GM12878 (cell line): ENCODE data around the gene OPN1SW. TPM values are rescaled to one million over a fixed set of nuclear protein-coding genes. Genes with fewer than 3 reads are reported as not detected.

ENCODE experiments used
- ATAC-seq: fragments of 200-7000 bp; cut with Tn5 transposase; 3 replicates; pipeline ENCODE4 v1.9.1; 2020; ENCODE audit warnings: mild to moderate bottlenecking, moderate library complexity
- BruUV-seq: library from RNA; stranded (reverse); fragments of 400-500 nt; replicated peaks from 2 replicates; lab custom pipeline; 2021; lab: Mats Ljungman, UMichigan
- CTCF ChIA-PET: fragments of 300-600 bp; sonication (Branson Sonifier 250); formaldehyde crosslinking; extraction: SDS; loops from one replicate; lab custom pipeline; 2021; ENCODE audit warnings: inconsistent platforms; lab: Yijun Ruan, JAX
- POLR2A ChIA-PET: fragments of 350-600 bp; formaldehyde crosslinking; extraction: SDS; loops from one replicate; lab custom pipeline; 2021; ENCODE audit warnings: inconsistent platforms; lab: Charles Lee
- RAD21 ChIA-PET: fragments of 300-600 bp; sonication (Branson Sonifier 250); formaldehyde crosslinking; loops from one replicate; lab custom pipeline; 2023; ENCODE audit warnings: antibody characterized with exemption; ENCODE audit not compliant: unreplicated experiment; lab: Charles Lee
- SMC1A ChIA-PET: fragments of 300-600 bp; sonication (Branson Sonifier 250); formaldehyde crosslinking; loops from one replicate; lab custom pipeline; 2023; ENCODE audit not compliant: unreplicated experiment, uncharacterized antibody; lab: Charles Lee
- DNase-seq: peaks from one replicate; pipeline ENCODE4 v3.0.0-alpha.2; 2011; ENCODE audit warnings: low read depth, low spot score
- FAIRE-seq: peaks from 3 replicates; lab custom pipeline; 2011; peaks lifted over from hg19 to GRCh38; lab: Jason Lieb, UNC
- H2AFZ ChIP-seq: 2 replicates; pipeline ENCODE4 v1.6.0; 2011; ENCODE audit warnings: low read depth, low read length, control low read depth; ENCODE audit not compliant: control insufficient read depth
- H3K27ac ChIP-seq: 2 replicates; pipeline ENCODE4 v1.5.1; 2011; ENCODE audit warnings: control low read depth; ENCODE audit not compliant: control insufficient read depth, insufficient read depth
- H3K27me3 ChIP-seq, 2 experiments: replicated peaks in 1 of 2; 2 replicates each; pipeline versions ENCODE4 v1.6.0 to v1.6.1; 2011; ENCODE audit warnings: low read length in 1 of 2; ENCODE audit not compliant: control insufficient read depth in 2 of 2, insufficient read depth in 2 of 2
- H3K36me3 ChIP-seq, 2 experiments: 2 replicates each; pipeline ENCODE4 v1.5.1; 2011; ENCODE audit warnings: low read length in 1 of 2; ENCODE audit not compliant: control insufficient read depth in 2 of 2, insufficient read depth in 2 of 2
- H3K4me1 ChIP-seq: 2 replicates; pipeline ENCODE4 v1.6.1; 2011; ENCODE audit warnings: mild to moderate bottlenecking, low read length, moderate library complexity, mixed read lengths; ENCODE audit not compliant: control insufficient read depth, insufficient read depth
- H3K4me2 ChIP-seq: 2 replicates; pipeline ENCODE4 v1.6.0; 2011; ENCODE audit warnings: control low read depth; ENCODE audit not compliant: control insufficient read depth, insufficient read depth
- H3K4me3 ChIP-seq: fragments of 200-600 bp; sonication (generic); 2 replicates; pipeline ENCODE4 v1.5.1; 2016
- H3K79me2 ChIP-seq: 2 replicates; pipeline ENCODE4 v1.6.0; 2011; ENCODE audit warnings: low read length; ENCODE audit not compliant: control insufficient read depth, insufficient read depth
- H3K9ac ChIP-seq: 2 replicates; pipeline ENCODE4 v1.8.0; 2011; ENCODE audit warnings: low read length, control low read depth, mixed read lengths; ENCODE audit not compliant: control insufficient read depth, insufficient read depth
- H3K9me3 ChIP-seq: replicated peaks from 3 replicates; pipeline ENCODE4 v1.5.1; 2011; ENCODE audit warnings: mild to moderate bottlenecking, low read length; ENCODE audit not compliant: control insufficient read depth, insufficient read depth
- H4K20me1 ChIP-seq: 2 replicates; pipeline ENCODE4 v1.6.0; 2011; ENCODE audit not compliant: control insufficient read depth, insufficient read depth
- CEBPZ ChIP-seq: fragments of 150-350 bp; IDR thresholded peaks from 2 replicates; pipeline ENCODE4 v1.6.1; 2016; ENCODE audit warnings: low read depth, low read length
- DPF2 ChIP-seq: fragments of 450-650 bp; IDR thresholded peaks from 2 replicates; pipeline ENCODE4 v1.6.1; 2017; ENCODE audit warnings: mild to moderate bottlenecking
- HDGF ChIP-seq: fragments of 450-650 bp; IDR thresholded peaks from 2 replicates; pipeline ENCODE4 v1.6.1; 2016; ENCODE audit warnings: antibody characterized with exemption
- JUND ChIP-seq: IDR thresholded peaks from 2 replicates; pipeline ENCODE4 v1.6.1; 2012; ENCODE audit warnings: low read depth, mild to moderate bottlenecking, low read length, improper control_type of control experiment, moderate library complexity
- MLLT1 ChIP-seq: fragments of 450-650 bp; IDR thresholded peaks from 2 replicates; pipeline ENCODE4 v1.6.1; 2016; ENCODE audit warnings: mild to moderate bottlenecking
- NR2C2 ChIP-seq: IDR thresholded peaks from 2 replicates; pipeline ENCODE4 v1.6.1; 2011; ENCODE audit warnings: borderline replicate concordance, low read depth; ENCODE audit not compliant: control insufficient read depth, insufficient read length
- NR2F1 ChIP-seq: fragments of 450-650 bp; conservative IDR thresholded peaks from 2 replicates; pipeline ENCODE4 v1.6.1; 2017; ENCODE audit warnings: mild to moderate bottlenecking
- RB1 ChIP-seq: fragments of 450-650 bp; formaldehyde crosslinking; IDR thresholded peaks from 2 replicates; pipeline ENCODE4 v1.6.1; 2017; ENCODE audit warnings: mild to moderate bottlenecking, borderline replicate concordance
- RUNX3 ChIP-seq: IDR thresholded peaks from 2 replicates; pipeline ENCODE4 v1.6.1; 2012; ENCODE audit warnings: low read length, inconsistent platforms
- SREBF2 ChIP-seq: IDR thresholded peaks from 2 replicates; pipeline ENCODE4 v1.6.1; 2012; ENCODE audit warnings: mild to moderate bottlenecking, low read length
- SUPT20H ChIP-seq: IDR thresholded peaks from 2 replicates; pipeline ENCODE4 v1.6.1; 2011; ENCODE audit warnings: low read depth, mild to moderate bottlenecking, low read length, moderate library complexity, borderline replicate concordance; ENCODE audit not compliant: control insufficient read depth
- TAF1 ChIP-seq: IDR thresholded peaks from 2 replicates; pipeline ENCODE4 v1.6.1; 2011; ENCODE audit warnings: mild to moderate bottlenecking, low read depth, low read length, borderline replicate concordance
- TARDBP ChIP-seq: IDR thresholded peaks from 2 replicates; pipeline ENCODE4 v1.6.1; 2016; ENCODE audit warnings: borderline replicate concordance
- YBX1 ChIP-seq: fragments of 450-650 bp; IDR thresholded peaks from 2 replicates; pipeline ENCODE4 v1.6.1; 2016; ENCODE audit warnings: antibody characterized with exemption
- ZNF274 ChIP-seq: IDR thresholded peaks from one replicate; pipeline ENCODE4 v1.8.0; 2011; ENCODE audit not compliant: insufficient read length, insufficient read depth
- WGBS: methylation state at CpG from one replicate; pipeline ENCODE4 v1.1.6; 2016; ENCODE audit warnings: low lambda C conversion rate; ENCODE audit not compliant: insufficient replicate concordance, insufficient coverage; ENCODE audit errors: missing lambda C conversion rate; 5-methylcytosine and 5-hydroxymethylcytosine counted together
- in situ Hi-C: fragments of 300-500 bp; cut with MboI; formaldehyde crosslinking; loops from 9 replicates; pipeline ENCODE4 v1.14.3; 2018; ENCODE audit warnings: mixed read lengths
- intact Hi-C: fragments of 100-400 bp; cut with micrococcal nuclease; formaldehyde crosslinking; loops from one replicate; pipeline ENCODE4 v1.14.2; 2022; ENCODE audit not compliant: unreplicated experiment
- polyA plus RNA-seq, 11 experiments: library from polyadenylated mRNA; depleted of rRNA in 4 of 11; unstranded in 6 of 11; stranded (reverse) in 5 of 11; fragments of >200 nt; fragmentation: Nextera tagmentation in 4 of 11; fragmentation: Illumina TruSeq in 1 of 11; extraction: Ambion mirVana in 4 of 11; extraction: Trizol in 1 of 11; gene quantifications; 1 replicate in 1 of 11; 2 replicates in 10 of 11; pipeline versions ENCODE4 v1.2.1 to v1.2.3, GENCODE V29; 2011 to 2016; ENCODE audit warnings: inconsistent platforms in 2 of 11, missing spikeins in 2 of 11, low read depth in 1 of 11
- total RNA-seq, 4 experiments: library from RNA; depleted of rRNA in 3 of 4; stranded (reverse); fragments of >200 nt in 3 of 4; fragmentation: Illumina TruSeq in 1 of 4; extraction: Trizol in 1 of 4; gene quantifications; 2 replicates each; pipeline versions ENCODE4 v1.2.1 to v1.2.3, GENCODE V29; 2013 to 2021

OPN1SW gene
- total and polyA plus RNA-seq, 10 of the 15 experiments (the other 5 are each of a cell fraction or from before 2014, with no cell fraction given), result 0.11 to 0.35 (median 0.19) TPM; not detected in 6

- SMC1A ChIA-PET, result interaction anchor here (0.6 to 2.8 kb wide), 5 partner anchors 11 to 174 kb away, joined by 3 to 16 read pairs (median 3); no protein-coding TSS in a partner anchor
- CTCF ChIA-PET, result interaction anchor here (0.6 to 2.5 kb wide), 10 partner anchors 10 to 377 kb away, joined by 3 to 13 read pairs (median 3); partner anchors contain the start of gene CALU
- POLR2A ChIA-PET, result interaction anchor here (0.9 to 1.1 kb wide), 3 partner anchors 10 to 44 kb away, joined by 3 read pairs; no protein-coding TSS in a partner anchor
Measured at GRCh38 chr7:128724743-128725142, 50.9 kb downstream of the OPN1SW start.

More at GRCh38 chr7:128724743-128725142, 50.9 kb downstream of the OPN1SW start:
- Histone ChIP-seq H3K9me3 (no peaks in the 10 kb centered on the region; the same call in 2 of the 3 replicates), H2AFZ (no peak overlapping the region), H3K4me1 (no peaks in the 10 kb centered on the region), H3K79me2 (no peaks in the 10 kb centered on the region), H3K9ac (no peak overlapping the region), H3K4me3 (no peak overlapping the region), H3K27ac (no peak overlapping the region), H3K4me2 (no peak overlapping the region), H3K27me3 (no peaks in the 10 kb centered on the region), H4K20me1 (no peaks in the 10 kb centered on the region), H3K36me3 (no peaks in the 10 kb centered on the region)
- RAD21 ChIA-PET, result interaction anchor here (0.9 kb wide), 1 partner anchor 22 kb away, joined by 3 read pairs; no protein-coding TSS in a partner anchor
- ATAC-seq (no peak), DNase-seq (no peak), FAIRE-seq (no peak)
- BruUV-seq, result no TSS peak
- intact Hi-C loops, result no loop called here
- TF ChIP-seq SUPT20H (no peak), ZNF274 (no peak), TARDBP (no peak), MLLT1 (no peak), SREBF2 (no peak), NR2C2 (no peak), CEBPZ (no peak), YBX1 (no peak), DPF2 (no peak), NR2F1 (no peak), RB1 (no peak), RUNX3 (no peak), JUND (no peak), HDGF (no peak), TAF1 (no peak)
- WGBS, result 75% methylated on average over 5 of the region's 5 CpGs
- in situ Hi-C loops, result no loop called here
